IMR-90 (cell line): ENCODE measurements around the gene TIMM50. TPM values are rescaled to one million over a fixed set of nuclear protein-coding genes. Genes with fewer than 3 reads are reported as not detected.

Experiments
- ELK1 ChIP-seq: fragments of 150-350 bp; IDR thresholded peaks from 2 replicates; pipeline ENCODE4 v1.6.1; 2016; ENCODE audit warnings: low read depth, mild to moderate bottlenecking, low read length, moderate library complexity, borderline replicate concordance
- RFX5 ChIP-seq: IDR thresholded peaks from 2 replicates; pipeline ENCODE4 v1.8.0; 2012; ENCODE audit warnings: low read depth, mild to moderate bottlenecking, low read length, moderate library complexity
- polyA plus RNA-seq, 3 experiments: library from polyadenylated mRNA; depleted of rRNA; stranded (reverse); fragments of >200 nt; gene quantifications; 2 replicates each; pipeline ENCODE4 v1.2.3, GENCODE V29; 2012; ENCODE audit warnings: low replicate concordance in 1 of 3
- total RNA-seq: library from RNA; depleted of rRNA; stranded (reverse); fragments of >200 nt; gene quantifications from 2 replicates; pipeline ENCODE4 v1.2.3, GENCODE V29; 2012

TIMM50 gene
- total and polyA plus RNA-seq, 2 of the 4 experiments (the other 2 are of a cell fraction), result 52.0 to 76.8 TPM

GRCh38 chr19:39445196-39446111 is 35.2 kb upstream of the TIMM50 start, which contains the start of gene SUPT5H (continued):
- TF ChIP-seq ELK1 (no peak), RFX5 (no peak)
